Ascending aorta (tissue), 2 donors: Measurements from ENCODE around the gene WDFY3. TPM values are rescaled to one million over a fixed set of nuclear protein-coding genes. Genes with fewer than 3 reads are reported as not detected.
A peak's percentile ranks its signal among the peaks of the same experiment; 100 is the strongest.

Source experiments
- DNase-seq, 2 donors: peaks; one replicate each; pipeline ENCODE4 v3.0.0-alpha.2; 2019; ENCODE audit warnings: low spot score in 2 of 2
- H3K27ac ChIP-seq, 2 donors: fragments of 200-600 bp; sonication (generic); one replicate each; pipeline ENCODE4 v1.5.1; 2016 to 2017; ENCODE audit warnings: mild to moderate bottlenecking in 1 of 2
- H3K27me3 ChIP-seq: fragments of 200-600 bp; sonication (generic); one replicate; pipeline ENCODE4 v1.5.1; 2017
- H3K36me3 ChIP-seq, 2 donors: fragments of 200-600 bp; sonication (generic); one replicate each; pipeline ENCODE4 v1.5.1; 2016
- H3K4me1 ChIP-seq, 2 donors: fragments of 200-600 bp; sonication (generic); one replicate each; pipeline ENCODE4 v1.5.1; 2016 to 2017; ENCODE audit warnings: mild to moderate bottlenecking in 1 of 2
- H3K4me3 ChIP-seq, 2 donors: fragments of 200-600 bp; sonication (generic); one replicate each; pipeline ENCODE4 v1.5.1; 2016 to 2017; ENCODE audit warnings: mild to moderate bottlenecking in 1 of 2
- H3K9me3 ChIP-seq, 2 donors: fragments of 200-600 bp; sonication (generic); one replicate each; pipeline ENCODE4 v1.5.1; 2016
- CTCF ChIP-seq, 3 experiments: fragments of 200-600 bp in 2 of 3; fragments of 450-650 bp in 1 of 3; sonication (generic) in 2 of 3; IDR thresholded peaks; one replicate each; pipeline ENCODE4 v1.5.1; 2016 to 2019; ENCODE audit warnings: antibody characterized with exemption in 3 of 3, mild to moderate bottlenecking in 1 of 3, moderate library complexity in 1 of 3
- intact Hi-C: fragments of 100-400 bp; cut with DNase I; formaldehyde crosslinking; loops from one replicate; pipeline ENCODE4 v1.15.1; 2023
- total RNA-seq: library from RNA; depleted of rRNA; stranded (reverse); fragments of >200 nt; gene quantifications from one replicate; pipeline ENCODE4 v1.1.0, GENCODE V29; 2016

The WDFY3 gene
- total RNA-seq, 1 donor from 2014 or later, result 30.2 TPM

DNA sequence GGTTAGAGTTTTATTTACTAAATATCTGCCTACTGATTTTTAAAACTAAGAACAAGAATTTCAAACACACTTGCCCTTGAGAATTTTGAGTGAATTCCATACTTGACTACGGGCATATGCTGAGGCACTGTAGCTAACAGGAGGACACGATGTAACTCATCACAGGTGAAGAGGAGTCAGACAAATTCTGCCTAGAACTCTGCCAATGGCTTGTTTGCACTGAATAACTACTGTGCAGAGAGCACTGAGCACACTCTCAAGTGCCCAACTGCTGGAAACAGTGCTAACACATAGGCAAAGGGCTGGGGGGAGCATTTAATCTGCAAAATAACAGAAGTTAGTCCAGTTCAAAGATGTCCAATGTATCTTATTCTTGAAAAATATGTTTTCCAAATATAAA is 104.4 kb downstream of the WDFY3 start:
- H3K4me1 ChIP-seq, result no peaks in the 10 kb centered on the region
- H3K36me3 ChIP-seq, result peaks cover 0 to 17% of the 10 kb centered on the region in 2 donors
- no peak for TF ChIP-seq CTCF (IDR thresholded peaks at IDR 0.05)
- intact Hi-C loops, result no loop called here
- H3K27me3 ChIP-seq, result no peaks in the 10 kb centered on the region
- DNase-seq, result no peak
- H3K9me3 ChIP-seq, result no peaks in the 10 kb centered on the region
- H3K4me3 ChIP-seq, result no peak overlapping the region
- no peak overlapping the region for H3K27ac ChIP-seq

DNA sequence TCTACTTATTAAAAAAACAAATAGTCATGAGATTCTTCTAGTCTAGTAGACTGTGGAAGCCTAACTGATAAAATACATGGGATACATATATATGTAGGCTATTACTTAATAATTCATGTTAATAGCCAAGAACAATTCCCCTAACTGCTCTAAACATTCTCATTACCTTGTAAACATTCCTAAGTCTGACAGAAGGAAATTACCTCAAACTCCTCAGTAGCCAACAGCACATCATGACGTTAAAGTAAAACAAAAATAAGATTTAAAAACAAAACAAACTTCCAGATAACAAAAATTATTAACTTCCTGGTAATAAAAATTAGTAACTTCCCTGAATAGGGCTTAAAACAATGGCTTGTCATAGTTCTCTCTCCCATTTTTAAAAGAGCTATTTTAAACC is 109.2 kb downstream of the WDFY3 start:
- Histone ChIP-seq H3K9me3 (no peaks in the 10 kb centered on the region), H3K4me3 (no peak overlapping the region), H3K36me3 (peaks cover 0 to 17% of the 10 kb centered on the region in 2 donors), H3K27ac (no peak overlapping the region), H3K27me3 (no peaks in the 10 kb centered on the region), H3K4me1 (peaks cover 4 to 11% of the 10 kb centered on the region in 2 donors)
- DNase-seq, result no peak
- intact Hi-C loops, result no loop called here
- TF ChIP-seq CTCF (IDR thresholded peaks at IDR 0.05), result no peak

DNA sequence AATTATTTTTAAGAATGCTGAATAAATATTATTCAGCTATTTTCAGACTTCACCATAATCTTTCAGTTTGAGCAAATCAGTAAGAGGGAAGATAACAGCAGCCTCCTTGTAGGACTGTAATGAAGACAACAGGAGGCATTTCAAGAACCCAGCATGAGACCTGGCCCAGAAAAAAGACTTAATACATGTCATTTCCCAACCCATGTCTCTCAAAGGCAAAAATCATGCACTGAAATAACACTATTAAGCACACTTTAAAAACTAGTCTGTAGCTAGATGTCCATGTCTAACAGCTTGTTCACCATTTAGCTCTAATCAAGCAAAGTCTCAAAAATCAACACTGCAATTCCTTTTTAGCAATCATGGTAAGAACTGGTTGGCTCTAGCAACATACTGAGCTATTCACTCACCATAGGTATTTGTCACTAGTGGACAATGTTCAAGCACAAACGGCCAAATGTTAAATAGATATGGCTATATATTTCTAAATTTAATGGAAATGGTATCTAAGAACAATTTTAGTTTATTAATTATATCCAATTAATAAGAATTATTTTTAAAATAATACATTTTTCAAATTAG is 109.9 kb downstream of the WDFY3 start:
- no peaks in the 10 kb centered on the region for H3K27me3 ChIP-seq
- H3K27ac ChIP-seq, result no peak overlapping the region
- H3K36me3 ChIP-seq, result peaks cover 0 to 17% of the 10 kb centered on the region in 2 donors
- no peak overlapping the region for H3K4me3 ChIP-seq
- no peak for DNase-seq
- no peaks in the 10 kb centered on the region for H3K9me3 ChIP-seq
- TF ChIP-seq CTCF (IDR thresholded peaks at IDR 0.05), result no peak
- H3K4me1 ChIP-seq, result peaks cover 4 to 11% of the 10 kb centered on the region in 2 donors
- intact Hi-C loops, result no loop called here

GRCh38 chr4:84855774-84856173 is 110.7 kb downstream of the WDFY3 start:
- H3K4me3 ChIP-seq, result no peak overlapping the region
- H3K4me1 ChIP-seq, result peaks cover 4 to 11% of the 10 kb centered on the region in 2 donors
- peak overlapping the region in 1 of 2 donors; percentile 27 for H3K27ac ChIP-seq
- no peaks in the 10 kb centered on the region for H3K9me3 ChIP-seq
- intact Hi-C loops, result no loop called here
- no peak for TF ChIP-seq CTCF (IDR thresholded peaks at IDR 0.05)
- DNase-seq, result no peak
- H3K27me3 ChIP-seq, result no peaks in the 10 kb centered on the region
- H3K36me3 ChIP-seq, result peaks cover 0 to 17% of the 10 kb centered on the region in 2 donors

- no peaks in the 10 kb centered on the region for H3K9me3 ChIP-seq
- TF ChIP-seq CTCF (IDR thresholded peaks at IDR 0.05), result no peak
- peak overlapping the region in 1 of 2 donors; percentile 41 for H3K27ac ChIP-seq
- intact Hi-C loops, result no loop called here
- H3K4me3 ChIP-seq, result no peak overlapping the region
- DNase-seq, result no peak
- peaks cover 7 to 12% of the 10 kb centered on the region in 2 donors for H3K36me3 ChIP-seq
- H3K4me1 ChIP-seq, result peaks cover 4 to 20% of the 10 kb centered on the region in 2 donors
- H3K27me3 ChIP-seq, result no peaks in the 10 kb centered on the region
Measured at GRCh38 chr4:84852081-84852480, 114.4 kb downstream of the WDFY3 start.
